GM12878 (cell line): ENCODE results near the gene LRRC23. TPM values are rescaled to one million over a fixed set of nuclear protein-coding genes. Genes with fewer than 3 reads are reported as not detected.

Experiments
- CHD1 ChIP-seq: IDR thresholded peaks from 2 replicates; pipeline ENCODE4 v1.6.1; 2012; ENCODE audit warnings: low read depth, low read length, improper control_type of control experiment
- DPF2 ChIP-seq: fragments of 450-650 bp; IDR thresholded peaks from 2 replicates; pipeline ENCODE4 v1.6.1; 2017; ENCODE audit warnings: mild to moderate bottlenecking
- ETV6 ChIP-seq, 2 experiments: fragments of 450-650 bp in 1 of 2; IDR thresholded peaks in 1 of 2; conservative IDR thresholded peaks in 1 of 2; 2 replicates each; pipeline ENCODE4 v1.6.1; 2014; ENCODE audit warnings: antibody characterized with exemption in 1 of 2, borderline replicate concordance in 1 of 2, low read depth in 1 of 2, mild to moderate bottlenecking in 1 of 2, moderate library complexity in 1 of 2
- MYB ChIP-seq: fragments of 150-350 bp; IDR thresholded peaks from 2 replicates; pipeline ENCODE4 v1.6.1; 2014; ENCODE audit warnings: mild to moderate bottlenecking, low read depth, low read length, borderline replicate concordance
- NFIC ChIP-seq: IDR thresholded peaks from 2 replicates; pipeline ENCODE4 v1.6.1; 2012; ENCODE audit warnings: low read depth, mild to moderate bottlenecking, inconsistent platforms, low read length, moderate library complexity
- RCOR1 ChIP-seq: conservative IDR thresholded peaks from 2 replicates; pipeline ENCODE4 v1.6.1; 2012; ENCODE audit warnings: low read depth, low read length, improper control_type of control experiment
- TARDBP ChIP-seq: IDR thresholded peaks from 2 replicates; pipeline ENCODE4 v1.6.1; 2016; ENCODE audit warnings: borderline replicate concordance
- ZNF622 ChIP-seq: fragments of 450-650 bp; IDR thresholded peaks from 2 replicates; pipeline ENCODE4 v1.6.1; 2017; ENCODE audit warnings: mild to moderate bottlenecking, inconsistent platforms
- polyA plus RNA-seq, 11 experiments: library from polyadenylated mRNA; depleted of rRNA in 4 of 11; unstranded in 6 of 11; stranded (reverse) in 5 of 11; fragments of >200 nt; fragmentation: Nextera tagmentation in 4 of 11; fragmentation: Illumina TruSeq in 1 of 11; extraction: Ambion mirVana in 4 of 11; extraction: Trizol in 1 of 11; gene quantifications; 1 replicate in 1 of 11; 2 replicates in 10 of 11; pipeline versions ENCODE4 v1.2.1 to v1.2.3, GENCODE V29; 2011 to 2016; ENCODE audit warnings: inconsistent platforms in 2 of 11, missing spikeins in 2 of 11, low read depth in 1 of 11
- total RNA-seq, 4 experiments: library from RNA; depleted of rRNA in 3 of 4; stranded (reverse); fragments of >200 nt in 3 of 4; fragmentation: Illumina TruSeq in 1 of 4; extraction: Trizol in 1 of 4; gene quantifications; 2 replicates each; pipeline versions ENCODE4 v1.2.1 to v1.2.3, GENCODE V29; 2013 to 2021
- TF ChIP-seq, protein P1 (sequence below): fragments of 450-650 bp; IDR thresholded peaks from 2 replicates; pipeline ENCODE4 v1.6.1; 2018; ENCODE audit warnings: mild to moderate bottlenecking, low read depth, moderate library complexity; ENCODE audit not compliant: partially characterized antibody
- TF ChIP-seq, protein P2 (sequence below): IDR thresholded peaks from 2 replicates; pipeline ENCODE4 v1.6.1; 2011; ENCODE audit warnings: low read depth, low read length, improper control_type of control experiment, borderline replicate concordance

LRRC23 gene
- total and polyA plus RNA-seq, 10 of the 15 experiments (the other 5 are each of a cell fraction or from before 2014, with no cell fraction given) = 1.4 to 6.9 (median 3.4) TPM

DNA sequence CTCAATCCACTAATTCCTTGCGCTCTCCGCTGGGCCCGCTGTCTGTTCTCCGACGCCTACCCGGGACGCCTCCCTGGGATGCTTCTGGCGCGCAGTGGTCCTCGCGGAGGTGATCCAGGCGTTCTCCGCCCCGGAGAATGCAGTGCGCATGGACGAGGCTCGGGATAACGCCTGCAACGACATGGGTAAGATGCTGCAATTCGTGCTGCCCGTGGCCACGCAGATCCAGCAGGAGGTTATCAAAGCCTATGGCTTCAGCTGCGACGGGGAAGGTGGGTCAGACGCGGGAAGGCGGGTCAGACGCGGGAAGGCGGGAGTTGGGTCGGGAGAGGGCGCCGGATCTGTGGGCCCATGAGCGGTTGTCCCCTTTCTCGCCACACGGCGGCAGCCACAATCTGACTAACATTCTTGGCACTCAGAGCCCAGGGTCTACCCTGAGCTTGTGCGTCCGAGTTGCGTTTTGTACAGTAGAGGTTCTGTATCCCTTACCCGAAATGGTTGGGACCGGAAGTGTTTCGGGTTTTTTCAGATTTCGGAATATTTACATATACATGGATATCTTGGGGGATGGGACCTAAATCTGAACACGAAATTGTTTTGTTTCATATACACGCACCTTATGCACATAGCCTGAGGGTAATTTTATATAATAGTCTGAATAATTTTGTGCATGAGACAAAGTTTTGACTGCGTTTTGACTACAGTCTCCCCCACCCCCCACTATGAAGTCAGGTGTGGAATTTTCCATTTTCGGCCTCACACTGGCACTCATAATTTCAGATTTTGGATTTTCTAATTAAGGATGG lies 40.0 kb downstream of the LRRC23 start (continued):
- TF ChIP-seq MYB (no peak), DPF2 (0 out of 2 replicates have a peak, but pooled peaks have one; percentile 8), NFIC (no peak), CHD1 (no peak; the same call in 1 of the 2 replicates), ETV6 (conservative IDR thresholded peaks at IDR 0.05 in 1 of 2, IDR thresholded peaks at IDR 0.05 in 1 of 2; ENCODE audit: borderline replicate concordance in 1 of 2, low read depth in 1 of 2) (no peak), TARDBP (no peak), RCOR1 (no peak), ZNF622 (no peak)
- TF ChIP-seq, protein P1, sequence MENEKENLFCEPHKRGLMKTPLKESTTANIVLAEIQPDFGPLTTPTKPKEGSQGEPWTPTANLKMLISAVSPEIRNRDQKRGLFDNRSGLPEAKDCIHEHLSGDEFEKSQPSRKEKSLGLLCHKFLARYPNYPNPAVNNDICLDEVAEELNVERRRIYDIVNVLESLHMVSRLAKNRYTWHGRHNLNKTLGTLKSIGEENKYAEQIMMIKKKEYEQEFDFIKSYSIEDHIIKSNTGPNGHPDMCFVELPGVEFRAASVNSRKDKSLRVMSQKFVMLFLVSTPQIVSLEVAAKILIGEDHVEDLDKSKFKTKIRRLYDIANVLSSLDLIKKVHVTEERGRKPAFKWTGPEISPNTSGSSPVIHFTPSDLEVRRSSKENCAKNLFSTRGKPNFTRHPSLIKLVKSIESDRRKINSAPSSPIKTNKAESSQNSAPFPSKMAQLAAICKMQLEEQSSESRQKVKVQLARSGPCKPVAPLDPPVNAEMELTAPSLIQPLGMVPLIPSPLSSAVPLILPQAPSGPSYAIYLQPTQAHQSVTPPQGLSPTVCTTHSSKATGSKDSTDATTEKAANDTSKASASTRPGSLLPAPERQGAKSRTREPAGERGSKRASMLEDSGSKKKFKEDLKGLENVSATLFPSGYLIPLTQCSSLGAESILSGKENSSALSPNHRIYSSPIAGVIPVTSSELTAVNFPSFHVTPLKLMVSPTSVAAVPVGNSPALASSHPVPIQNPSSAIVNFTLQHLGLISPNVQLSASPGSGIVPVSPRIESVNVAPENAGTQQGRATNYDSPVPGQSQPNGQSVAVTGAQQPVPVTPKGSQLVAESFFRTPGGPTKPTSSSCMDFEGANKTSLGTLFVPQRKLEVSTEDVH = peak; percentile 25
- TF ChIP-seq, protein P2, sequence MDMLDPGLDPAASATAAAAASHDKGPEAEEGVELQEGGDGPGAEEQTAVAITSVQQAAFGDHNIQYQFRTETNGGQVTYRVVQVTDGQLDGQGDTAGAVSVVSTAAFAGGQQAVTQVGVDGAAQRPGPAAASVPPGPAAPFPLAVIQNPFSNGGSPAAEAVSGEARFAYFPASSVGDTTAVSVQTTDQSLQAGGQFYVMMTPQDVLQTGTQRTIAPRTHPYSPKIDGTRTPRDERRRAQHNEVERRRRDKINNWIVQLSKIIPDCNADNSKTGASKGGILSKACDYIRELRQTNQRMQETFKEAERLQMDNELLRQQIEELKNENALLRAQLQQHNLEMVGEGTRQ = no peak
